HEK293 (cell line): ENCODE measurements around the gene AAK1.

ENCODE experiments used
- FEZF1 ChIP-seq: fragments of 450-650 bp; formaldehyde crosslinking; IDR thresholded peaks from 2 replicates; pipeline ENCODE4 v1.5.1; 2016; ENCODE audit warnings: missing biosample characterization, missing genetic modification characterization
- KLF7 ChIP-seq: fragments of 450-650 bp; formaldehyde crosslinking; IDR thresholded peaks from 2 replicates; pipeline ENCODE4 v1.5.1; 2016; ENCODE audit warnings: missing biosample characterization, missing genetic modification characterization, borderline replicate concordance
- YY1 ChIP-seq: fragments of 450-650 bp; formaldehyde crosslinking; IDR thresholded peaks from 2 replicates; pipeline ENCODE4 v1.5.1; 2018; ENCODE audit warnings: missing biosample characterization, missing genetic modification characterization
- ZNF121 ChIP-seq: fragments of 450-650 bp; formaldehyde crosslinking; IDR thresholded peaks from 2 replicates; pipeline ENCODE4 v1.5.1; 2016; ENCODE audit warnings: missing biosample characterization, missing genetic modification characterization
- ZNF274 ChIP-seq, 2 experiments: fragments of 200-500 bp in 1 of 2; fragments of 450-650 bp in 1 of 2; sonication (Bioruptor generic) in 1 of 2; formaldehyde crosslinking in 1 of 2; IDR thresholded peaks; 2 replicates each; pipeline versions ENCODE4 v1.5.1 to v1.6.1; 2014 to 2016; ENCODE audit warnings: borderline replicate concordance in 1 of 2, inconsistent platforms in 1 of 2, low read length in 1 of 2, missing biosample characterization in 1 of 2, missing genetic modification characterization in 1 of 2
- ZNF302 ChIP-seq: fragments of 450-650 bp; formaldehyde crosslinking; IDR thresholded peaks from 2 replicates; pipeline ENCODE4 v1.5.1; 2016; ENCODE audit warnings: missing biosample characterization, missing genetic modification characterization, low read depth
- TF ChIP-seq, protein P1 (sequence below): fragments of 450-650 bp; formaldehyde crosslinking; IDR thresholded peaks from 2 replicates; pipeline ENCODE4 v1.5.1; 2016; ENCODE audit warnings: missing biosample characterization, missing genetic modification characterization
- TF ChIP-seq, protein P2 (sequence below): fragments of 450-650 bp; formaldehyde crosslinking; IDR thresholded peaks from 2 replicates; pipeline ENCODE4 v1.5.1; 2017; ENCODE audit warnings: missing biosample characterization, missing genetic modification characterization

DNA sequence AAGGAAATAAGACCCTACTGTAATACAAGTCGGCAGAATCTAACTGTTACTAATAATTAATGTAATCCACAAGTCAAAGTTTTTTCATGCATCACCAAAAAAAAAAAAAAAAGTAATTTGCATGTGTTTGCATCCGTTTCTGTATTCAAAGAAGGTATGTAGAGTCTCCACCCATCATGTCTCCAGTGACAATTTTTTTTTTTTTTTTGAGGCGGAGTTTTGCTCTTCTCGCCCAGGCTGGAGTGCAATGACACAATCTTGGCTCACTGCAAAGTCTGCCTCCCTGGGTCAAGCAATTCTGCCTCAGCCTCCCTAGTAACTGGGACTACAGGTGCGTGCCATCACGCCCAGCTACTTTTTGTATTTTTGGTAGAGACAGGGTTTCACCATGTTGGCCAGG lies 182.1 kb downstream of the AAK1 start:
- TF ChIP-seq ZNF274 (IDR thresholded peaks at IDR 0.05; ENCODE audit: low read length) (no peak), ZNF274 (tag by site-specific recombination; IDR thresholded peaks at IDR 0.05; ENCODE audit: borderline replicate concordance) (no peak), ZNF302 (tag by site-specific recombination) (no peak), ZNF121 (tag by site-specific recombination) (no peak), KLF7 (tag by site-specific recombination) (no peak), FEZF1 (tag by site-specific recombination) (no peak), YY1 (no peak)
- TF ChIP-seq, protein P1, sequence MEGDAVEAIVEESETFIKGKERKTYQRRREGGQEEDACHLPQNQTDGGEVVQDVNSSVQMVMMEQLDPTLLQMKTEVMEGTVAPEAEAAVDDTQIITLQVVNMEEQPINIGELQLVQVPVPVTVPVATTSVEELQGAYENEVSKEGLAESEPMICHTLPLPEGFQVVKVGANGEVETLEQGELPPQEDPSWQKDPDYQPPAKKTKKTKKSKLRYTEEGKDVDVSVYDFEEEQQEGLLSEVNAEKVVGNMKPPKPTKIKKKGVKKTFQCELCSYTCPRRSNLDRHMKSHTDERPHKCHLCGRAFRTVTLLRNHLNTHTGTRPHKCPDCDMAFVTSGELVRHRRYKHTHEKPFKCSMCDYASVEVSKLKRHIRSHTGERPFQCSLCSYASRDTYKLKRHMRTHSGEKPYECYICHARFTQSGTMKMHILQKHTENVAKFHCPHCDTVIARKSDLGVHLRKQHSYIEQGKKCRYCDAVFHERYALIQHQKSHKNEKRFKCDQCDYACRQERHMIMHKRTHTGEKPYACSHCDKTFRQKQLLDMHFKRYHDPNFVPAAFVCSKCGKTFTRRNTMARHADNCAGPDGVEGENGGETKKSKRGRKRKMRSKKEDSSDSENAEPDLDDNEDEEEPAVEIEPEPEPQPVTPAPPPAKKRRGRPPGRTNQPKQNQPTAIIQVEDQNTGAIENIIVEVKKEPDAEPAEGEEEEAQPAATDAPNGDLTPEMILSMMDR (tag by site-specific recombination), result no peak
- TF ChIP-seq, protein P2, sequence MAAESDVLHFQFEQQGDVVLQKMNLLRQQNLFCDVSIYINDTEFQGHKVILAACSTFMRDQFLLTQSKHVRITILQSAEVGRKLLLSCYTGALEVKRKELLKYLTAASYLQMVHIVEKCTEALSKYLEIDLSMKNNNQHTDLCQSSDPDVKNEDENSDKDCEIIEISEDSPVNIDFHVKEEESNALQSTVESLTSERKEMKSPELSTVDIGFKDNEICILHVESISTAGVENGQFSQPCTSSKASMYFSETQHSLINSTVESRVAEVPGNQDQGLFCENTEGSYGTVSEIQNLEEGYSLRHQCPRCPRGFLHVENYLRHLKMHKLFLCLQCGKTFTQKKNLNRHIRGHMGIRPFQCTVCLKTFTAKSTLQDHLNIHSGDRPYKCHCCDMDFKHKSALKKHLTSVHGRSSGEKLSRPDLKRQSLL, result no peak
